ENCODE data around the gene RBPJ. TPM values are rescaled to one million over a fixed set of nuclear protein-coding genes. Genes with fewer than 3 reads are reported as not detected.

The RBPJ gene
- total and polyA plus RNA-seq, 2 of the 8 experiments (the other 6 are each of a cell fraction or from before 2014, with no cell fraction given): 65.5 to 217 TPM

- POLR2A ChIA-PET (ENCODE audit: partially characterized antibody): no interaction called here
- Histone ChIP-seq H2BK20ac (ENCODE audit: low read length) (no peak overlapping the region), H2BK12ac (ENCODE audit: low read depth, low read length) (no peak overlapping the region), H2AK5ac (ENCODE audit: low read depth, low read length) (no peak overlapping the region), H4K8ac (ENCODE audit: extremely low read depth, insufficient read depth, low read length) (no peak overlapping the region), H4K5ac (ENCODE audit: insufficient read length, low read depth, low read length) (no peak overlapping the region), H3K79me1 (ENCODE audit: low read depth, low read length) (no peaks in the 10 kb centered on the region), H2BK120ac (replicated peaks; ENCODE audit: low read depth, low read length) (no peak overlapping the region), H3K4me3 (ENCODE audit: extremely low read depth in 1 of 4, insufficient read depth in 2 of 4, low read depth in 3 of 4, low read length in 4 of 4) (no peak overlapping the region), H2BK15ac (ENCODE audit: low read length) (no peak overlapping the region), H3K27me3 (replicated peaks in 1 of 4; ENCODE audit: control insufficient read depth in 3 of 4, extremely low read depth in 1 of 4, insufficient read depth in 3 of 4, low read length in 3 of 4) (no peaks in the 10 kb centered on the region), H3K4ac (replicated peaks; ENCODE audit: insufficient read length, low read depth, low read length) (no peak overlapping the region), H3K9ac (replicated peaks in 1 of 4; ENCODE audit: extremely low read depth in 1 of 4, low read depth in 3 of 4, low read length in 3 of 4) (no peak overlapping the region), H2BK5ac (ENCODE audit: low read depth, low read length) (no peak overlapping the region), H3K18ac (ENCODE audit: extremely low read depth, low read length) (no peak overlapping the region), H2AFZ (ENCODE audit: low read length) (no peak overlapping the region), H4K20me1 (replicated peaks in 1 of 2; ENCODE audit: control insufficient read depth in 1 of 2, insufficient read depth in 2 of 2, low read length in 2 of 2) (no peaks in the 10 kb centered on the region), H3K4me1 (replicated peaks in 1 of 4; ENCODE audit: control insufficient read depth in 3 of 4, insufficient read depth in 4 of 4, low read length in 3 of 4) (peaks cover 0 to 25% (median 6%) of the 10 kb centered on the region in 4 experiments; a peak in 4 of 7 replicates), H3K9me3 (ENCODE audit: insufficient read depth in 2 of 2, low read depth in 1 of 2, low read length in 1 of 2) (no peaks in the 10 kb centered on the region), H3K23me2 (ENCODE audit: low read depth, low read length) (no peaks in the 10 kb centered on the region), H3K56ac (replicated peaks; ENCODE audit: insufficient read length, low read depth, low read length) (no peak overlapping the region), H3K23ac (ENCODE audit: insufficient read length) (no peak overlapping the region), H3K14ac (ENCODE audit: insufficient read length) (no peak overlapping the region), H3K4me2 (ENCODE audit: insufficient read depth in 1 of 2, low read depth in 2 of 2, low read length in 2 of 2) (no peak overlapping the region), H3K79me2 (ENCODE audit: control insufficient read depth in 1 of 2, insufficient read depth in 2 of 2, low read length in 2 of 2) (peaks cover 0 to 31% of the 10 kb centered on the region in 2 experiments; a peak in 1 of 4 replicates), H3K27ac (ENCODE audit: low read depth, low read length) (no peak overlapping the region), H3K36me3 (ENCODE audit: control insufficient read depth in 2 of 4, insufficient read depth in 4 of 4, low read length in 3 of 4) (peaks cover 11 to 64% (median 24%) of the 10 kb centered on the region in 4 experiments), H4K91ac (replicated peaks; ENCODE audit: insufficient read length, low read length) (no peak overlapping the region)
- CTCF ChIA-PET (ENCODE audit: partially characterized antibody): no interaction called here
- 91% methylated on average over 2 of the region's 2 CpGs; no CpG with 5 or more reads in 1 of the 2 experiments for WGBS, 2 experiments (ENCODE audit: extremely low coverage in 1 of 2, insufficient coverage in 1 of 2, insufficient read length in 1 of 2, insufficient replicate concordance in 2 of 2, low coverage in 1 of 2, low lambda C conversion rate in 2 of 2, missing lambda C conversion rate in 1 of 2)
- FAIRE-seq (no peak), DNase-seq (ENCODE audit: low read depth in 1 of 2, low spot score in 2 of 2) (no peak)
- TF ChIP-seq JUN (IDR thresholded peaks at IDR 0.05; ENCODE audit: low read depth, low read length) (no peak), RNF2 (IDR thresholded peaks at IDR 0.05; ENCODE audit: borderline replicate concordance, low read depth, low read length, missing control alignments, poor library complexity, severe bottlenecking) (no peak), SRF (IDR thresholded peaks at IDR 0.05; ENCODE audit: low read depth, low read length) (no peak), CTBP2 (IDR thresholded peaks at IDR 0.05; ENCODE audit: borderline replicate concordance, insufficient read depth, insufficient read length, low read length) (no peak), SIRT6 (IDR thresholded peaks at IDR 0.05; ENCODE audit: low read length) (no peak), POLR2AphosphoS5 (IDR thresholded peaks at IDR 0.05; ENCODE audit: low read depth, low read length) (no peak)
These were observed 103.3 kb downstream of the RBPJ start for GRCh38 chr4:26424153-26424552.

All from H1 (cell line).